Nephron (organoid): Measurements from ENCODE around the gene GPR156.

Experiments
- H3K27ac Mint-ChIP-seq, 3 experiments: 2 replicates each; pipeline ENCODE4 v1.8.0; 2020; ENCODE audit warnings: mixed read lengths in 3 of 3, mild to moderate bottlenecking in 2 of 3, moderate library complexity in 1 of 3
- H3K27me3 Mint-ChIP-seq: 2 replicates; pipeline ENCODE4 v1.8.0; 2021; ENCODE audit warnings: low read depth, mild to moderate bottlenecking, moderate library complexity, mixed read lengths
- H3K36me3 Mint-ChIP-seq: 2 replicates; pipeline ENCODE4 v1.8.0; 2020; ENCODE audit warnings: low read depth, mixed read lengths
- H3K4me1 Mint-ChIP-seq: 2 replicates; pipeline ENCODE4 v1.8.0; 2020; ENCODE audit warnings: mixed read lengths
- H3K4me3 Mint-ChIP-seq, 3 experiments: 2 replicates each; pipeline ENCODE4 v1.8.0; 2020; ENCODE audit warnings: mild to moderate bottlenecking in 3 of 3, mixed read lengths in 3 of 3, moderate library complexity in 2 of 3
- H3K9me3 Mint-ChIP-seq: 2 replicates; pipeline ENCODE4 v1.8.0; 2020; ENCODE audit warnings: mixed read lengths
- CTCF ChIP-seq, 3 experiments: fragments of 200-600 bp; sonication (generic); IDR thresholded peaks; one replicate each; pipeline ENCODE4 v1.5.0; 2021; ENCODE audit warnings: antibody characterized with exemption in 3 of 3; ENCODE audit not compliant: unreplicated experiment in 3 of 3

The GPR156 gene

GRCh38 chr3:120192579-120192978 is 92.4 kb downstream of the GPR156 start:
- H3K36me3 Mint-ChIP-seq = no peaks in the 10 kb centered on the region
- TF ChIP-seq CTCF (IDR thresholded peaks at IDR 0.05; ENCODE audit: unreplicated experiment in 3 of 3) = no peak
- H3K27ac Mint-ChIP-seq = no peak overlapping the region
- H3K4me1 Mint-ChIP-seq = no peaks in the 10 kb centered on the region
- H3K9me3 Mint-ChIP-seq = no peaks in the 10 kb centered on the region
- H3K4me3 Mint-ChIP-seq = no peak overlapping the region
- H3K27me3 Mint-ChIP-seq = no peaks in the 10 kb centered on the region

DNA sequence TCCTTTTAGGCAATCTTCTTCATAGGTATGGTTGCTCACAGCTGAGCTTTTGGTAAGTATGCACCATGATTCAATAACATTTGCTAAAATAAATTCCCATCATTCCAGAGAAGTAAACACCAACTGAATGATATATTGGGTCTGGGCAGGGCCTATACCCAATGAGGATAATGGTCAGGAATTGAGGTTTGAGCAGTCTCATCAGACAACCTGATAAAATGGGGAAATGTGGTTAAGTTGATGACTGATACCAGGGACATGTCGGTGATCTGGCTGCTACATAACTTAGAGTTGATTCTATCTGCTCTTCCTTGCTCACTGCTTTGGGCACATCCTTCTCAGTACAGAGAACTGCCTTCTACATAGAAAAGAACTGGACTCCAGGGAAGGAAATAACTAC is 92.9 kb downstream of the GPR156 start:
- Mint-ChIP-seq H3K27ac (no peak overlapping the region), H3K27me3 (no peaks in the 10 kb centered on the region), H3K36me3 (no peaks in the 10 kb centered on the region), H3K4me3 (no peak overlapping the region), H3K9me3 (no peaks in the 10 kb centered on the region), H3K4me1 (no peaks in the 10 kb centered on the region)
- no peak for TF ChIP-seq CTCF (IDR thresholded peaks at IDR 0.05; ENCODE audit: unreplicated experiment in 3 of 3)

DNA sequence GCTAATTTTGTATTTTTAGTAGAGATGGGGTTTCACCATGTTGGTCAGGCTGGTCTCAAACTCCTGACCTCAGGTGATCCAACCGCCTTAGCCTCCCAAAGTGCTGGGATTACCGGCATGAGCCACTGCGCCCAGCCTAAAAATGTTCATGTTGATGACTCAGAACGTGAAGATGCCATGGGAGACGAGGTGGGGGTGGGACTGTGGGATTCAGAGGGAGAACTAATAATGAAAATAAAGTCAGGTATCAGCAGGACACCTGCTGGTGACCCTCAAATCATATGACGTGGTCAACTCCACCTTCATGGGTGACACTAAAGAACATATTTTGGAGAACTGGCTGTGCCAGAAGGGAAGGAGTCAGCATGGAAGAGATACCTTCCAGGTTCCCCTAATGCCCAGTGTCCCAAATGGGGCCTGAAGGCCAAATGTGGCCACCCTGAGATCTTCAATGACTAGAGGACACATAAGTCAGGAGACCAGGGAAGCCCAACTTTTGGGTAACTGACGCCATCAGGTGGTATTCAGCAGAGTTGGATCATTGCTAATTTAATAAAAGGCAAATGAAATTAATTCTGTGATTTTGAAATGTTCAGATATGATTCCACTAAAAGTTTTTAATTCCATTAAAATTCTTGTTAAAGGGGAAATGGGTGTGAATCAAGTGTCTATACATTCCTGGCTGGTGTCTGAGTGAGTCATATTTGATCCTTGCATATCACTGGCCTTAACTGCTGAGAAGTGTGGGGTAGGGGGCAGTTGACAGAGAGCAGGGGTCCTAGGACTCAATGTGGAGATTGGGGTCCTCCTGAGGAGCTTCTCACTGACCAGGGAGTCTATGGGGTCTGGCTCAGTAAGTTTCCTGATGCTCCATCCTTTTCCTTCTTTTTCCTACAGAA is 102.2 kb downstream of the GPR156 start:
- H3K4me1 Mint-ChIP-seq = peaks cover under 1% of the 10 kb centered on the region
- H3K4me3 Mint-ChIP-seq = no peak overlapping the region
- no peaks in the 10 kb centered on the region for H3K9me3 Mint-ChIP-seq
- H3K27me3 Mint-ChIP-seq = no peaks in the 10 kb centered on the region
- no peaks in the 10 kb centered on the region for H3K36me3 Mint-ChIP-seq
- no peak overlapping the region for H3K27ac Mint-ChIP-seq
- TF ChIP-seq CTCF (IDR thresholded peaks at IDR 0.05; ENCODE audit: unreplicated experiment in 3 of 3) = no peak

DNA sequence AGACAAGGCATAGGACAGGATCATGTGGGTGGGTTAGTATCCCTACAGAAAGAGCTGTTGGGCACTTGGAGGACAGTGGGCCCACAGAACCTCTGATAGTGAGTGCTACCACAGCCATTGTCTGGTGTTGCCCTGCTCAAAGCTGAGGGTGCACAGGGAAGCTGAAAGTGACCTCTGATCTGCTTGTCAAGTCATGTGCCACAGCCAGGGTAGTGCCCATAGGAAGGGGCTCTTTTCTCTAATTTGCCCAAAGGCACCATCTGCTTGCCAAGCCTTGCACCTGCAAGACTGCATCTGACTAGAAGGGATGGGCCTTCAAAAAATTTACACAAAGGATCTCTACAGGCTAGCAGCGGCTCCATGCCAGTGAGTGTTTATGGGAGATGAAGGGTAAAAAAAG is 103.4 kb downstream of the GPR156 start:
- Mint-ChIP-seq H3K27ac (no peak overlapping the region), H3K27me3 (no peaks in the 10 kb centered on the region), H3K36me3 (no peaks in the 10 kb centered on the region), H3K9me3 (no peaks in the 10 kb centered on the region), H3K4me3 (no peak overlapping the region), H3K4me1 (peaks cover 13% of the 10 kb centered on the region)
- TF ChIP-seq CTCF (IDR thresholded peaks at IDR 0.05; ENCODE audit: unreplicated experiment in 3 of 3) = no peak

DNA sequence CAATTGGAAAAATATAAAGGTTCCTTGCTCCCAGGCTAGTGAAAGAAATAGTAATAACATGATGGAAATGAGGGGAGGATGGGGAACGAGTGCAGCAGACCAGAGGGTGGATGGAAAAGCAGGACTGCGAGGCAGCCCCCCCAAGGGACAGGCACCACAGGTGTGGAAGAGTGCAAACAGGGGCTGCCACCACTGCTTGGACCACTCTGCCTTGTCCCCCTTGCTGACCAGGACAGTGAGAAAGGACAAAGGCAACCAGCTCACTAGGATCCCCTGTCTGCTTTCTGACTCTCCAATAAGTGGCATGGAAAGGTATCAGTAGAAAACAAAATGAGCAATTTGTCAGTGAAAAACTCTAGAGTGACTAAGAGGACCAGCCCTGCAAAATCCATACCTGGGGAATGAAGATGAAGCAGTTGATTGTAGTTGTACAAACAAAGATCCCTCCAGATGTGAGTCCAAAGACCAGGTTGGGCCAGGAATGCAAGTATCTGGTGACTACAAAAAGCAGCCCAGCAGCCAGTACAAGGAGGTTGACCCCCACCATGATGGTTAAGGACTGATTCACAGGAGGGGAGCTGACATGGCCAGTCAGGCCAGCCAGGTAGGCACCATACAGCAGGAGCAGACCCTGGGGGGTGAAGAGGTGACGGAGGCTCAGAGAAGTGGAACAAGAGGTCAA is 104.2 kb downstream of the GPR156 start:
- TF ChIP-seq CTCF (IDR thresholded peaks at IDR 0.05; ENCODE audit: unreplicated experiment in 3 of 3) = no peak
- H3K4me1 Mint-ChIP-seq = peaks cover 13% of the 10 kb centered on the region
- H3K36me3 Mint-ChIP-seq = no peaks in the 10 kb centered on the region
- no peaks in the 10 kb centered on the region for H3K27me3 Mint-ChIP-seq
- no peaks in the 10 kb centered on the region for H3K9me3 Mint-ChIP-seq
- H3K27ac Mint-ChIP-seq = no peak overlapping the region
- H3K4me3 Mint-ChIP-seq = no peak overlapping the region
